Measurements from ENCODE around the gene NBEA.

DNA sequence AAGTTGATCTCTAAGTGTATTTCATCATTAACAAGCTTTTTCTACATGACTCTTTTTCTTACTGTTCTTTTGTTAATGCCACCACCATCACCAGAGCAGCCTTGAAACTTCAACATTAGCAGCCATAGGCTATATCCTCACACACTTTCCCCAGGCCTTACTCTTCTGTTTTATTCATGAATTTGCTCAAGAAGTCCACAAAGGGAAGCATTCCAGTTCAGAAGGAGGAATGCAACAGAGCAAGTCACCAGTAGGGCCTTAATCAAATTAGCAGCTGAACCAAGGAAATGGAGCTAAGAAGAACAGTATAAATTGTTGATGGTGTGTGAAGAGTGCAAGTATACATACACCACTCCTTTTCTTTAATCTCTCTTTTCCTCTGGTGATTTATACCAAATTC lies 223.1 kb downstream of the NBEA start:
- TF ChIP-seq, protein P1, sequence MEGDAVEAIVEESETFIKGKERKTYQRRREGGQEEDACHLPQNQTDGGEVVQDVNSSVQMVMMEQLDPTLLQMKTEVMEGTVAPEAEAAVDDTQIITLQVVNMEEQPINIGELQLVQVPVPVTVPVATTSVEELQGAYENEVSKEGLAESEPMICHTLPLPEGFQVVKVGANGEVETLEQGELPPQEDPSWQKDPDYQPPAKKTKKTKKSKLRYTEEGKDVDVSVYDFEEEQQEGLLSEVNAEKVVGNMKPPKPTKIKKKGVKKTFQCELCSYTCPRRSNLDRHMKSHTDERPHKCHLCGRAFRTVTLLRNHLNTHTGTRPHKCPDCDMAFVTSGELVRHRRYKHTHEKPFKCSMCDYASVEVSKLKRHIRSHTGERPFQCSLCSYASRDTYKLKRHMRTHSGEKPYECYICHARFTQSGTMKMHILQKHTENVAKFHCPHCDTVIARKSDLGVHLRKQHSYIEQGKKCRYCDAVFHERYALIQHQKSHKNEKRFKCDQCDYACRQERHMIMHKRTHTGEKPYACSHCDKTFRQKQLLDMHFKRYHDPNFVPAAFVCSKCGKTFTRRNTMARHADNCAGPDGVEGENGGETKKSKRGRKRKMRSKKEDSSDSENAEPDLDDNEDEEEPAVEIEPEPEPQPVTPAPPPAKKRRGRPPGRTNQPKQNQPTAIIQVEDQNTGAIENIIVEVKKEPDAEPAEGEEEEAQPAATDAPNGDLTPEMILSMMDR (IDR thresholded peaks at IDR 0.05; ENCODE audit: insufficient read depth, low read length): no peak
- TF ChIP-seq POLR2AphosphoS5 (IDR thresholded peaks at IDR 0.05; ENCODE audit: low read depth): no peak
- TF ChIP-seq GABPA (IDR thresholded peaks at IDR 0.05; ENCODE audit: low read depth): no peak
